Uterus (tissue), 4 donors: Measurements from ENCODE around the gene PDE4D. TPM values are rescaled to one million over a fixed set of nuclear protein-coding genes. Genes with fewer than 3 reads are reported as not detected.

Experiments
- DNase-seq, 2 donors: peaks; one replicate each; pipeline ENCODE4 v3.0.0-alpha.2; 2019 to 2020
- H3K27ac ChIP-seq, 2 donors: fragments of 200-600 bp; sonication (generic); 1 replicate in 1 of 2; 2 replicates in 1 of 2; pipeline ENCODE4 v1.5.1; 2016 to 2018
- H3K27me3 ChIP-seq, 2 donors: fragments of 200-600 bp; sonication (generic); one replicate each; pipeline ENCODE4 v1.5.1; 2018 to 2019; ENCODE audit warnings: control low read depth in 1 of 2
- H3K36me3 ChIP-seq, 2 donors: fragments of 200-600 bp; sonication (generic); one replicate each; pipeline ENCODE4 v1.5.1; 2019; ENCODE audit warnings: control low read depth in 1 of 2
- H3K4me1 ChIP-seq, 2 donors: fragments of 200-600 bp; sonication (generic); one replicate each; pipeline ENCODE4 v1.5.1; 2018 to 2019; ENCODE audit warnings: control low read depth in 1 of 2
- H3K4me3 ChIP-seq, 2 donors: fragments of 200-600 bp; sonication (generic); 1 replicate in 1 of 2; 2 replicates in 1 of 2; pipeline ENCODE4 v1.5.1; 2018 to 2019; ENCODE audit warnings: mild to moderate bottlenecking in 1 of 2
- H3K9me3 ChIP-seq, 2 donors: fragments of 200-600 bp; sonication (generic); one replicate each; pipeline ENCODE4 v1.5.1; 2019; ENCODE audit warnings: control low read depth in 1 of 2
- CTCF ChIP-seq, 4 experiments: fragments of 200-600 bp in 2 of 4; fragments of 450-650 bp in 2 of 4; sonication (generic) in 2 of 4; IDR thresholded peaks; one replicate each; pipeline ENCODE4 v1.5.1; 2016 to 2019; ENCODE audit warnings: antibody characterized with exemption in 4 of 4, mild to moderate bottlenecking in 2 of 4, moderate library complexity in 1 of 4
- POLR2A ChIP-seq, 2 donors: fragments of 450-650 bp; IDR thresholded peaks; one replicate each; pipeline ENCODE4 v1.6.1; 2016; ENCODE audit warnings: antibody characterized with exemption in 2 of 2, mild to moderate bottlenecking in 1 of 2, moderate library complexity in 1 of 2
- intact Hi-C: fragments of 100-400 bp; cut with DNase I; formaldehyde crosslinking; loops from one replicate; pipeline ENCODE4 v1.15.1; 2023; ENCODE audit warnings: low total_unique reads
- total RNA-seq, 4 donors: library from RNA; depleted of rRNA in 3 of 4; stranded (reverse); fragments of >200 nt in 3 of 4; gene quantifications; one replicate each; pipeline versions ENCODE4 v1.1.0 to v1.2.4, GENCODE V29; 2014 to 2023
- donor health status: DM: yes; HTN: yes; CAD: no.

PDE4D gene
- total RNA-seq, 4 donors from 2014 or later = 27.1 to 77.0 (median 45.8) TPM

DNA sequence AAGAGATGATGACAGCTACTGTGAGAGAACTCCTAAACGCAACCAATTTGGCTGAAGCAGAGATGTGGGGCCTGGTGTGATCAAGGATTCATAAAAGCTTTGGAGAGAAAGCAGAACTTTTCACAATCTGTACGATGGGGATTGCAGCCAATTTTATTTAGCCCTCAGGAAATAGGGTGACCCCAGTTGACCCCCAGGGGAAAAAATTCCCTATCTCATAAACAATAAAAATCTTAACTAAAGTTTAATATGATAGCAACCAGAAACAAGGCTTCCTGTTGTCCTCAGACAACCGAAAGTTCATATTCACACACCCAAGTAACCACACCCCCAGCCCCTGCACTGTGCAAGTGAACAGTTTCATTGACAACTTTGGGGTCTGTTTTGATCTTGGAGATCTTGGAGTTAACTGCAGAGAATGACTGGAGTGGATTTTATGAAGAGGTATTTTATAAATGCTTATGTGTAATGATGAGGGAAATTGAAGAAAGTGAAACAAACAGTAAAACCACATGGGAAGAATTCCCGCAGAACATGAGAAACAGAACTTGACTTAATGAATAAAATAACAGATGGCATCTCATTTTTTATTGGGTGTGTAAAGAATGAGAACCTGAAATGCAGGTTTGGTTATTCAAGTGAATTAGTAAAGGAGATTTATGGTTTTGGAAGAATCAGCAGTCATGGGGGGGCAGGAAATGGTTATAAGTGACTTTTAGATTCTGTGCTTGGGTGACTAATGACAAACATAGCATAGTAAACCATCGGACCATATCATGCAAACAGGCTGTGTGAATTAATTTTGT is 94.5 kb downstream of the PDE4D start:
- DNase-seq = no peak
- intact Hi-C loops = no loop called here
- H3K4me3 ChIP-seq = no peak overlapping the region
- no peaks in the 10 kb centered on the region for H3K9me3 ChIP-seq
- H3K36me3 ChIP-seq = no peaks in the 10 kb centered on the region
- no peak for TF ChIP-seq POLR2A (IDR thresholded peaks at IDR 0.05)
- TF ChIP-seq CTCF (IDR thresholded peaks at IDR 0.05) = no peak
- no peaks in the 10 kb centered on the region for H3K27me3 ChIP-seq
- peak overlapping the region; percentile 44 to 50 for H3K27ac ChIP-seq
- H3K4me1 ChIP-seq = no peaks in the 10 kb centered on the region

DNA sequence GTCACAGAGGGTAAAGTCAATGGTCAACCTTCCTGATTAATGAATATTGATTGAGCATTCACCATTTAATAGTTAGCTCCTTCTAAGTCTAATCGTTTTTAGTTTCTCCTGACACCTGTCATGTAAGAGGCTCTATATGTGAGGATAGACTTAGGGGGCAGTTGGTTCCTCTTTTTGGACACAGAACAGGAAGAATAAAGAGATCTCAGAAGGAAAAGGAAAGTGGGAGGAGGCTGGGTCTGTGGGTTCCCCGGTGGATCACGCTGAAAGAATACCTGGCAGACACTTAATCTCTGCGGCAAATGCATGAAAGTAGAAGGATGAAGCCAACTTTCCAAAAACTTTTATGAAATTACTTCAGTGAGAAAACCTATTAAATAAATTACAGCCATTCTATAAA is 98.4 kb downstream of the PDE4D start:
- intact Hi-C loops = no loop called here
- H3K4me1 ChIP-seq = no peaks in the 10 kb centered on the region
- no peak for DNase-seq
- H3K27ac ChIP-seq = no peak overlapping the region
- no peaks in the 10 kb centered on the region for H3K27me3 ChIP-seq
- no peaks in the 10 kb centered on the region for H3K9me3 ChIP-seq
- H3K4me3 ChIP-seq = no peak overlapping the region
- TF ChIP-seq CTCF (IDR thresholded peaks at IDR 0.05) = no peak
- TF ChIP-seq POLR2A (IDR thresholded peaks at IDR 0.05) = no peak
- H3K36me3 ChIP-seq = no peaks in the 10 kb centered on the region

- Histone ChIP-seq H3K27me3 (no peaks in the 10 kb centered on the region), H3K9me3 (no peaks in the 10 kb centered on the region), H3K4me1 (no peaks in the 10 kb centered on the region), H3K36me3 (no peaks in the 10 kb centered on the region), H3K27ac (no peak overlapping the region), H3K4me3 (no peak overlapping the region)
- peak; percentile 60 to 66 for DNase-seq
- no peak for TF ChIP-seq POLR2A (IDR thresholded peaks at IDR 0.05)
- no peak for TF ChIP-seq CTCF (IDR thresholded peaks at IDR 0.05)
- intact Hi-C loops = no loop called here
Measured at GRCh38 chr5:59792983-59793585, 100.4 kb downstream of the PDE4D start.

GRCh38 chr5:59791617-59792016 is 101.9 kb downstream of the PDE4D start:
- intact Hi-C loops = no loop called here
- no peak for DNase-seq
- TF ChIP-seq POLR2A (IDR thresholded peaks at IDR 0.05) (no peak), CTCF (IDR thresholded peaks at IDR 0.05) (no peak)
- no peaks in the 10 kb centered on the region for H3K36me3 ChIP-seq
- H3K4me3 ChIP-seq = no peak overlapping the region
- peak overlapping the region; percentile 74 to 88 for H3K27ac ChIP-seq
- no peaks in the 10 kb centered on the region for H3K27me3 ChIP-seq
- H3K4me1 ChIP-seq = no peaks in the 10 kb centered on the region
- H3K9me3 ChIP-seq = no peaks in the 10 kb centered on the region

- Histone ChIP-seq H3K36me3 (no peaks in the 10 kb centered on the region), H3K9me3 (no peaks in the 10 kb centered on the region), H3K27me3 (no peaks in the 10 kb centered on the region), H3K4me1 (peaks cover 0 to under 1% of the 10 kb centered on the region in 2 donors), H3K4me3 (peak overlapping the region in 1 of 2 donors; percentile 11), H3K27ac (peak overlapping the region; percentile 74 to 88)
- TF ChIP-seq POLR2A (IDR thresholded peaks at IDR 0.05) (no peak), CTCF (IDR thresholded peaks at IDR 0.05) (peak in 1 of 4 experiments; percentile 9)
- DNase-seq = peak; percentile 46 to 54
- intact Hi-C loops = no loop called here
Measured at GRCh38 chr5:59790776-59791475, 102.6 kb downstream of the PDE4D start.
